ENCODE data around the gene DUSP1.

The DUSP1 gene

DNA sequence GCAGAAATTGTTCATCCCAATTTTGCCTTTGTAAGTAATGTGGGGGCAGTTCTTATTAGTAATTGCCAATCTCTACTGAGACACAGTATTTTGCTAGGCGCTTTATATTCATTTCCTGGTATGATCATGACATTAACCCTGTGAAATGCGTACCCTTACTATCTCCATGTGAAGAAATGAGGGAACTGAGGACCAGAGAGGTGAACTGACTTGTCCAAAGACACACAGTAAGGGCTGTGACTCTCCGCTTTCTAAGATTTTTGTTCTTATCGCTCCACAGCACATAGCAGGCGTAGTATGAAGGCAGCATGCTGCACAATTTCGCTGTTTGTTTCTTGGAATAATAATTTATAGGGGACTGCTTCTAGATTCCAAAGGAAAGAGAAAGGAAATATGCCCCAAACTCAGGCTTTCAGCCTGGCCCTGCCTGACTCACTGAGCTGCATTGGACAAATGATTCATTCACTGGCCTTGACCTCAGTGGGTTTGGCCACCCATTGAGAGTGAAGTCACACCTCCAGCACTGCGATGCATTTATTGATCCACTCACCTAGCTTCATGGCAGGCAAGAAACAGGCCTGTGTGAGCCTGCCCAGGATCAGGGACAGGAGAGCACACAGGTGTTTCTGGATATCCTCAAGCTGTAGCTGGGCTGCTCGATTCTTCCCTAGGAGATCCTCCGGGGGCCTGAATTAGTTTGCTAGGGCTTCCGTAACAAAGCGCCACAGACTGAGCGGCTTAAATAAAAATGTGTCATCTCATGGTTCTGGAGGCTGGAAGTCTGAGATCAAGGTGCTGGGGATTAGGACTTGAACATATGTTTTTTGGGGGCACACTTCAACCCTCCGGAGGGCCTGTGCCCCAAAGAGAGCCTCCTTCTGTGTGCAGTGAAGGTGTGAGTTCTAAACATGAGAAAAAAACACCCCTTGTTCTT is 7.2 kb upstream of the DUSP1 start:
- TF ChIP-seq, protein P1, sequence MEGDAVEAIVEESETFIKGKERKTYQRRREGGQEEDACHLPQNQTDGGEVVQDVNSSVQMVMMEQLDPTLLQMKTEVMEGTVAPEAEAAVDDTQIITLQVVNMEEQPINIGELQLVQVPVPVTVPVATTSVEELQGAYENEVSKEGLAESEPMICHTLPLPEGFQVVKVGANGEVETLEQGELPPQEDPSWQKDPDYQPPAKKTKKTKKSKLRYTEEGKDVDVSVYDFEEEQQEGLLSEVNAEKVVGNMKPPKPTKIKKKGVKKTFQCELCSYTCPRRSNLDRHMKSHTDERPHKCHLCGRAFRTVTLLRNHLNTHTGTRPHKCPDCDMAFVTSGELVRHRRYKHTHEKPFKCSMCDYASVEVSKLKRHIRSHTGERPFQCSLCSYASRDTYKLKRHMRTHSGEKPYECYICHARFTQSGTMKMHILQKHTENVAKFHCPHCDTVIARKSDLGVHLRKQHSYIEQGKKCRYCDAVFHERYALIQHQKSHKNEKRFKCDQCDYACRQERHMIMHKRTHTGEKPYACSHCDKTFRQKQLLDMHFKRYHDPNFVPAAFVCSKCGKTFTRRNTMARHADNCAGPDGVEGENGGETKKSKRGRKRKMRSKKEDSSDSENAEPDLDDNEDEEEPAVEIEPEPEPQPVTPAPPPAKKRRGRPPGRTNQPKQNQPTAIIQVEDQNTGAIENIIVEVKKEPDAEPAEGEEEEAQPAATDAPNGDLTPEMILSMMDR (IDR thresholded peaks at IDR 0.05; ENCODE audit: borderline replicate concordance, control extremely low read depth, extremely low read depth, insufficient read depth, missing control alignments), result no peak
- DNase-seq (ENCODE audit: low spot score), result no peak
- in situ Hi-C loops (cut with MboI; ENCODE audit: low sequenced_read_pairs, unreplicated experiment), result no loop called here

DNA sequence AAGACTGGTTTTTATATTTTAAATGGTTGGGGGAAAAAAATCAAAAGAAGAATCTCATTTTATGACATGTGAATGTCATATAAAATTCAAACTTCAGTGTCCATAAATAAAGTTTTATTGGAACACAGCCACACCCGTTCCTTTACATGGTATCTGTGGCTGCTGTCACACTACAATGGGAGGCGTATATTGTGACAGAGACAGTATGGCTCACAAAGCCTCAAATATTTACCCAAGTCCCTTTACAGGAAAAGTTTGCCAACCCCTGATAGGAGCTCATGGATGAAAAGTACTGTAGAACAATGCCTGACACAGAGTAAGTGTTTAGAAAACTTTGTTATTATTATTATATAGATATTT is 5.2 kb upstream of the DUSP1 start:
- no peak for DNase-seq (ENCODE audit: low spot score)
- in situ Hi-C loops (cut with MboI; ENCODE audit: low sequenced_read_pairs, unreplicated experiment), result no loop called here
- TF ChIP-seq, protein P1 (IDR thresholded peaks at IDR 0.05; ENCODE audit: borderline replicate concordance, control extremely low read depth, extremely low read depth, insufficient read depth, missing control alignments), result no peak

DNA sequence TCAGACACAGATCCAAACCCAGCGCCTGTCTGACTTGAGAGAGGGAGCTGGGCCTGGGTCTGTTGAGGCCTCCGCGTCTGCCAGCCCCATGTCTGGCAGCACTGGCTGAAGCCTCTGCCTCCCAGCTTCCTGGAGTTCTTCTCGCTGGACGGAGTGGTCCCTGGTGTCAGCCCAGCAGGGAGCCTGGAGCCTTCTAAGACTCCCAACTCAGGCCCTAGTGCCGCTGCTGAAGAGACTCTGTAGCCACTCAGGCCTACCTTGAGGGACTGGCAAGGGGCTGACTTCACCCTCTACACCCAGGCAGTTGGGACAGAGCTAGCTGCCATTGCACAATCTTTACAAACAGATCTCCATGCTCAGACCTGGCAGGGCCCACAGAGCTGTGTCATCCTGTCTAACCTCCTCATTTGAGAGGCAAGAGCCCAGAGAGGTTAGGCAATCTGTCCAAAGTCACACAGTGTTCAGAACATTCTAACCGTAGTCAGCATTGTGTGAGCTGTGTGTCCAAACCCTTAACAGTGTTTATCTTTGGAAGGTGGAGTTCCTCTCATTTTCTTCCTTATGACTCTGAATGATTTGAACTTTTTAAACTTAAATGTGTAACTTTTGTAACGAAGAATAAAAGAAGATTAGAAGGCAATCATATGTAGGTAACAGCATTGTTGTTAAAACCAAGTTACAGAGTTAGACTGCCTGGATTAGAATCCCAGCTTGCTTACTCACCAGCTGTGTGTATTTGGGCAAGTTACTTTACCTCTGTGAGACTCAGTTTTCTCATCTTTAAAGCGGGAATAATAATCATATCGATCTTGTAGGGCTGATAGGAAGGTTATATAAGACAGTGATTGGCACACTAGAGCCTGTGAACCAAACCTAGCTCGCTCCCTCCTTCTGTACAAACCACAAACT is 4.6 kb upstream of the DUSP1 start:
- in situ Hi-C loops (cut with MboI; ENCODE audit: low sequenced_read_pairs, unreplicated experiment), result no loop called here
- DNase-seq (ENCODE audit: low spot score), result no peak
- TF ChIP-seq, protein P1 (IDR thresholded peaks at IDR 0.05; ENCODE audit: borderline replicate concordance, control extremely low read depth, extremely low read depth, insufficient read depth, missing control alignments), result no peak

DNA sequence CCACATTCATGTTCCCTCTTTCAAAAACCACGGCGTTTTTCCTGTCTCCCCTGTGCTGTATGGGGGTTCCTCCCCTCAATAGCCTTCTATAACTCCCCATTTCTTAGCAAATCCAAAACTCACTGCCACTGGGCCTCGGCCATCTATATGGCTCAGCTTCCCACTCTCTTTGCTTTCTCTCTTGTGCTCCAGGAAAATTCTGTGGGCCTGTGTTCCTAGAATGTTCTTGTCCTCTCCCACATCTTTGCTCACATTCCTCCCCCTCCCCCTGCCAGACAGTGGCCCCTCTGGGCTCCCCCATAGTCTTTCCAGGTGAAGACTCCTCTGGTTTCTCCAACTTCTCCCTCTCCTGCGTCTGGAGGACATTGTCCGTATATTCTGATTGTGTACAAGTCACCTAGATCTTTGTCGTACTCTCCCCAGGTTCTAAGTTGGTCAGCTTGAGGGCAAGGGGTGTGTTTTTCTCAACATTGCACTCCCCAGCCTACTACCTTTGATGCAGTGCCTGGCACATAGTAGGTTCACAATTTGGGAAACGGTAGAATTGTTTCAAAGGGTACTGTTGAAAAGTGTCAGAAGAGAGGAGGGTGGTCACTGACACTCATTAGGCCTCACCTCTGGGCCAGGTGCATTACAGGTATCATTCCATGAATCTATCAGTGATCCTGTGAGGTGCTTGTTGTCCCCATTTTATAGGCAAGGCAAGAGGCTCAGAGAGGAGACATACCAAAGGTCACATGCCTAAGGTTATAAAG is 3.7 kb upstream of the DUSP1 start:
- in situ Hi-C loops (cut with MboI; ENCODE audit: low sequenced_read_pairs, unreplicated experiment), result no loop called here

DNA sequence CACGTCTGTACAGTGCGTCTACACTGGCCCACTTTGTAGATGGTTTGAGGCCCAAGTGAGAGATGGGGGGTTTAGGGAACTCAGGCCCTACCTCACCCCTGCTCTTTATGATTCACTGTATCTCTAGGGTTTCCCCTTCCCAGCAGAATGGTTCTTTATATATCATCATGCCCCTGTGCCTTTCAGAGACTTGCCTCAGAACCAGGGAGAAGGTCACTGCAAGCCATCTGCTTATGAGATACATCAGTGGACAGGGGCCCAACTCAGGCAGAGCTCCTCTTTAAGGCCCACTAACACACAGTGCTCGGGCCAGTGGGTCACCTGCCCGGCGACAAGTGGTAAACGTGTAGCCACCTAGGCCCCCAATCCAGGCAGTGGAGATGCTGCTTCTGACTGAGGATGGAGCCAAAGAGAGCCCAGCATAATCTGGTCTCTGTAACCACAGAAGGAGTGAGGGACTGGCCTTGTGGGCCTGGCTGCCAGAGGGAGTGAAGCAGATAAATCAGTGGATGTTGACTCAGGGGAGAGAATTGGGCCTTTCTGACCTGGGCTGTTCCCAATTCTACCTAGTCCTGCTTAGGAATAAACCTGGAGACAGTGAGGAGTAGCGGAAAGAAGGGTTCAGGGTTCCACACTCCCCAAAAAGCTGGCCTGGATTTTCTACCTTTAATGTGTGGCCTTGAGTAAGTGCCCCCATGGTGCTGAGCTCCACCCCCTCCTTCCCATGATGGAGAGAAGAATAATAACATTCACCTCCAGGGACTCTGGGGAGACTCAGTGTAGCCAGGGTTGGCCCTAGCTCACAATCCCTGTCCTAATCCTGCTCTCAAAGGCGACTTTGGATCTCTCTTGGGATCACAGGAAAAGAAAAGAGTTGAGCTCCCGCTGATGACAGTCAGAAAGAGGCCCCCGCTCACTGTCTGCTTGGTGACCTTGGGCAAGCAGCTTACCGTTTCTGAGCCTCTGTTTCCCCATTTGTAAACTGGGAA is 2.8 kb upstream of the DUSP1 start:
- in situ Hi-C loops (cut with MboI; ENCODE audit: low sequenced_read_pairs, unreplicated experiment), result no loop called here
- TF ChIP-seq, protein P1 (IDR thresholded peaks at IDR 0.05; ENCODE audit: borderline replicate concordance, control extremely low read depth, extremely low read depth, insufficient read depth, missing control alignments), result no peak

More for the DNA sequence above, 3.7 kb upstream of the DUSP1 start:
- no peak for DNase-seq (ENCODE audit: low spot score)
- TF ChIP-seq, protein P1 (IDR thresholded peaks at IDR 0.05; ENCODE audit: borderline replicate concordance, control extremely low read depth, extremely low read depth, insufficient read depth, missing control alignments), result no peak

More for the DNA sequence above, 2.8 kb upstream of the DUSP1 start:
- no peak for DNase-seq (ENCODE audit: low spot score)

All from GM13976 (cell line).